Tibial nerve (tissue), 4 donors: ENCODE results near the gene AKT3. TPM values are rescaled to one million over a fixed set of nuclear protein-coding genes. Genes with fewer than 3 reads are reported as not detected.

Experiments
- DNase-seq, 2 donors: peaks; one replicate each; pipeline ENCODE4 v3.0.0-alpha.2; 2019; ENCODE audit warnings: low spot score in 2 of 2
- H3K27ac ChIP-seq, 4 donors: fragments of 200-600 bp; sonication (generic) in 3 of 4; one replicate each; pipeline ENCODE4 v1.5.1; 2017 to 2019; ENCODE audit warnings: mild to moderate bottlenecking in 1 of 4
- H3K27me3 ChIP-seq, 2 donors: fragments of 200-600 bp; sonication (generic) in 1 of 2; one replicate each; pipeline versions ENCODE4 v1.5.1 to v1.6.0; 2017 to 2019
- H3K36me3 ChIP-seq, 3 donors: fragments of 200-600 bp; sonication (generic); one replicate each; pipeline ENCODE4 v1.5.1; 2018 to 2019
- H3K4me1 ChIP-seq, 4 donors: fragments of 200-600 bp; sonication (generic) in 3 of 4; one replicate each; pipeline ENCODE4 v1.5.1; 2017 to 2019
- H3K4me3 ChIP-seq, 4 donors: fragments of 200-600 bp; sonication (generic) in 3 of 4; one replicate each; pipeline ENCODE4 v1.5.1; 2017 to 2019; ENCODE audit warnings: mild to moderate bottlenecking in 1 of 4, moderate library complexity in 1 of 4
- H3K9me3 ChIP-seq, 4 donors: fragments of 200-600 bp; sonication (generic) in 3 of 4; one replicate each; pipeline ENCODE4 v1.5.1; 2017 to 2019
- EP300 ChIP-seq, 2 donors: sonication (generic); formaldehyde crosslinking; IDR thresholded peaks; one replicate each; pipeline ENCODE4 v1.6.1; 2017; ENCODE audit warnings: antibody characterized with exemption in 2 of 2, mild to moderate bottlenecking in 1 of 2
- POLR2A ChIP-seq, 2 donors: fragments of 450-650 bp; IDR thresholded peaks; one replicate each; pipeline ENCODE4 v1.6.1; 2017; ENCODE audit warnings: antibody characterized with exemption in 2 of 2, mild to moderate bottlenecking in 2 of 2, moderate library complexity in 2 of 2
- WGBS, 2 donors: methylation state at CpG; one replicate each; pipeline ENCODE4 v1.1.5; 2018; 5-methylcytosine and 5-hydroxymethylcytosine counted together
- total RNA-seq, 4 donors: library from RNA; depleted of rRNA; stranded (reverse); fragments of >200 nt; gene quantifications; one replicate each; pipeline ENCODE4 v1.1.0, GENCODE V29; 2016
- TF ChIP-seq, protein P1 (sequence below), 5 experiments: fragments of 200-600 bp in 3 of 5; fragments of 450-650 bp in 2 of 5; sonication (generic) in 3 of 5; IDR thresholded peaks; one replicate each; pipeline ENCODE4 v1.5.1; 2016 to 2019; ENCODE audit warnings: antibody characterized with exemption in 5 of 5, mild to moderate bottlenecking in 3 of 5, moderate library complexity in 2 of 5

The AKT3 gene
- total RNA-seq, 4 donors from 2014 or later: 58.8 to 76.0 (median 69.2) TPM

DNA sequence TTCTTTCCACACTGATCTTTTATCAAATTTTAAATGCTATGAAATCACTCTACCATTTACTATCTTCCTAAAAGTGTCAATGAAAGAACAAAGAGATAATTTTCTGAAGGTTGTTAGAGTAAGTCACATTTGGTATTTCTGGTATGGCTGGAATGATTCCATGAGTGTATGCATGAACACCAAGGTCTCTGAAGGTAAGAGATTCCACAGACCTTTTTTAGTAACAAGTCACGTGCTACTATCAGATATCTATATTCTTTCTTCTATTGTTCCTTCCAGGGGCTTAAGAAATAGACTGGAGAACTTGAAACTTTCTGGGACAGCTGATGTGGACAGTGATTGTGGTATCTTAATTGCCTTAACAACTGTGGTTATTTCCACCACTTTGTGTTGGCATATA, 329.2 kb downstream of the AKT3 start:
- TF ChIP-seq EP300 (IDR thresholded peaks at IDR 0.05) (no peak), POLR2A (IDR thresholded peaks at IDR 0.05) (no peak)
- TF ChIP-seq, protein P1, sequence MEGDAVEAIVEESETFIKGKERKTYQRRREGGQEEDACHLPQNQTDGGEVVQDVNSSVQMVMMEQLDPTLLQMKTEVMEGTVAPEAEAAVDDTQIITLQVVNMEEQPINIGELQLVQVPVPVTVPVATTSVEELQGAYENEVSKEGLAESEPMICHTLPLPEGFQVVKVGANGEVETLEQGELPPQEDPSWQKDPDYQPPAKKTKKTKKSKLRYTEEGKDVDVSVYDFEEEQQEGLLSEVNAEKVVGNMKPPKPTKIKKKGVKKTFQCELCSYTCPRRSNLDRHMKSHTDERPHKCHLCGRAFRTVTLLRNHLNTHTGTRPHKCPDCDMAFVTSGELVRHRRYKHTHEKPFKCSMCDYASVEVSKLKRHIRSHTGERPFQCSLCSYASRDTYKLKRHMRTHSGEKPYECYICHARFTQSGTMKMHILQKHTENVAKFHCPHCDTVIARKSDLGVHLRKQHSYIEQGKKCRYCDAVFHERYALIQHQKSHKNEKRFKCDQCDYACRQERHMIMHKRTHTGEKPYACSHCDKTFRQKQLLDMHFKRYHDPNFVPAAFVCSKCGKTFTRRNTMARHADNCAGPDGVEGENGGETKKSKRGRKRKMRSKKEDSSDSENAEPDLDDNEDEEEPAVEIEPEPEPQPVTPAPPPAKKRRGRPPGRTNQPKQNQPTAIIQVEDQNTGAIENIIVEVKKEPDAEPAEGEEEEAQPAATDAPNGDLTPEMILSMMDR (IDR thresholded peaks at IDR 0.05): no peak
- Histone ChIP-seq H3K27ac (no peak overlapping the region), H3K4me1 (peaks cover 0 to 12% (median 0%) of the 10 kb centered on the region in 4 donors), H3K9me3 (peaks cover 0 to 11% (median 2%) of the 10 kb centered on the region in 4 donors), H3K36me3 (peaks cover 0 to 14% (median 0%) of the 10 kb centered on the region in 3 donors), H3K27me3 (no peaks in the 10 kb centered on the region), H3K4me3 (no peak overlapping the region)
- 75 to 79% methylated on average over 1 of the region's 1 CpG for WGBS, 2 donors
- no peak for DNase-seq

DNA sequence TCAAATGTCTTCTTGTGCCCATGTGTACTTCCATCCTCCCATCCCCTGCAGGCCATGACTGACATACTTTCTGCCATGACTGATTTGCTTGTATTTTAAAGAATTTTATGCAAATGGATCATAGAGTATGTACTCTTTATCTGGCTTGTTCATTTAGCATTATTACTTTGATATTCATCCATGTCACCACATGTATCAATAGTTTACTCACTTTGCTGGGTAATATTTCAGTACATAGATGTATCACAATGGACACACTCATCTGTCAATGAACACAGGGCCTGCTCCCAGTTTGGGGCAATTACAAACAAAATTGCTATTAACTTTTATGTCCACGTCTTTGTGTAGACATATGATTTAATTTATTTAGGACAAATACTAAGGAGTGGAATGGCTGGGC, 335.1 kb downstream of the AKT3 start:
- 58 to 75% methylated on average over 1 of the region's 1 CpG for WGBS, 2 donors
- Histone ChIP-seq H3K4me1 (peaks cover 0 to 5% (median 0%) of the 10 kb centered on the region in 4 donors), H3K36me3 (peaks cover 0 to 38% (median 0%) of the 10 kb centered on the region in 3 donors), H3K9me3 (peaks cover 0 to 11% (median 2%) of the 10 kb centered on the region in 4 donors), H3K4me3 (no peak overlapping the region), H3K27ac (no peak overlapping the region), H3K27me3 (no peaks in the 10 kb centered on the region)
- TF ChIP-seq POLR2A (IDR thresholded peaks at IDR 0.05) (no peak), EP300 (IDR thresholded peaks at IDR 0.05) (no peak)
- TF ChIP-seq, protein P1 (IDR thresholded peaks at IDR 0.05): no peak
- DNase-seq: no peak

DNA sequence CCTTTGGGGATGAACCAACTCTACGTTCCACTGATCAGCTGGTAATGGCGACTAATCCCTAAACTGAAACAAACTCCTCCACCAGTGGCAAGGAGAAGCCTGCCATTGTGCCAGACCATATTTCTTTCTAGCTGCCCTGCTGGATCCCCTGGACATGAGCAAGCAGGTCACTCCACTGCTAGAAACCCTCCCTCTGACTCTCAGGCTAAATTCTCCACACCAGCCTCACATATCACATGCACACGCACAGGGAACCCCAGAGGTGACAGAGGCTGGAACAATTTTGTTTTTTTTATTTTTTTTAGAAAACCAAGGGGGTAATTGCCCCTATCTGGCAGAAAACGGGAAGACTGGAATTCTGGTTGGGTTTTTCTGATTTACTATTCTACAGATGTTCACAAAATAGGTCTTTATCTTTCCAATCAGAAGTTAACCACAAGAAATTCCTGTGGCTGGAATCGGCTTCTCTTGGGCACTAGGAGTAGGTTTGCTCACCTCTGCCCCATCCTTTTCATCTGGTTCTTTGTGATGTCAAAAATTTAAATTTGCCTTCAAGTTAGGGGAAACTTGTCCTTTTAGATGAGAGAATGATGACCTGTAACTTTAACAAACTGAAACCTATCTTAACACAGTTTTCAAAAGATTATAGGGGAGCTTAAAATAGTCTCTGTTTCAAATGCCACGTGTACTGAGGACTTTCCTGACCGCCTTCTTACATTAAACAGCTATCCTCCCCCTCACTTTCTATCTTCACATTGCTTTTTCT, 336.1 kb downstream of the AKT3 start:
- no peak for DNase-seq
- H3K4me1 ChIP-seq: no peaks in the 10 kb centered on the region
- H3K36me3 ChIP-seq: peaks cover 0 to 46% (median 0%) of the 10 kb centered on the region in 3 donors
- TF ChIP-seq, protein P1 (IDR thresholded peaks at IDR 0.05): no peak
- TF ChIP-seq EP300 (IDR thresholded peaks at IDR 0.05): no peak
- no peak for TF ChIP-seq POLR2A (IDR thresholded peaks at IDR 0.05)
- 76 to 77% methylated on average over 7 of the region's 7 CpGs for WGBS, 2 donors
- no peaks in the 10 kb centered on the region for H3K27me3 ChIP-seq
- peaks cover 0 to 11% (median 2%) of the 10 kb centered on the region in 4 donors for H3K9me3 ChIP-seq
- no peak overlapping the region for H3K4me3 ChIP-seq
- no peak overlapping the region for H3K27ac ChIP-seq

DNA sequence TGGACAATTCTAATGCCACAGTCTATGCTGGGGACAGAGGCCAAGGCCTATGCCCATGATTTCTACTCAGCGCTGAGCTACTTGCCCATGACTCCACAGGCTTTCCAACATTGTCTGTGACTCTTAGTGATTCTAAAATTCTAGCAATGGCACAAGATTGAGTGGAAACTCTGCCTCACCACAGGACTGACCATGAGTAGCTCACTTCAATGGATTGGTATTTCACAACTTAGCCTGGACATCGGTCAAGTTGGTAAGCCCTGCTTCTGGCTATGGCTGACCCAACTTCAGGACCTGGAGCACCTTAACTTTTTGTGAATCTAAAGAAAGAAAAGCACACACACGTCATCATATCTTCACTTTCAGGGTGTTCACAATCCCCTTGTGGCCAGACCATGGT, 339.1 kb downstream of the AKT3 start:
- DNase-seq: no peak
- TF ChIP-seq EP300 (IDR thresholded peaks at IDR 0.05) (no peak), POLR2A (IDR thresholded peaks at IDR 0.05) (no peak)
- TF ChIP-seq, protein P1 (IDR thresholded peaks at IDR 0.05): no peak
- peaks cover 0 to 57% (median 0%) of the 10 kb centered on the region in 3 donors for H3K36me3 ChIP-seq
- WGBS, 2 donors: 86 to 97% methylated on average over 3 of the region's 3 CpGs
- no peak overlapping the region for H3K27ac ChIP-seq
- no peaks in the 10 kb centered on the region for H3K27me3 ChIP-seq
- no peaks in the 10 kb centered on the region for H3K9me3 ChIP-seq
- H3K4me1 ChIP-seq: no peaks in the 10 kb centered on the region
- H3K4me3 ChIP-seq: no peak overlapping the region

DNA sequence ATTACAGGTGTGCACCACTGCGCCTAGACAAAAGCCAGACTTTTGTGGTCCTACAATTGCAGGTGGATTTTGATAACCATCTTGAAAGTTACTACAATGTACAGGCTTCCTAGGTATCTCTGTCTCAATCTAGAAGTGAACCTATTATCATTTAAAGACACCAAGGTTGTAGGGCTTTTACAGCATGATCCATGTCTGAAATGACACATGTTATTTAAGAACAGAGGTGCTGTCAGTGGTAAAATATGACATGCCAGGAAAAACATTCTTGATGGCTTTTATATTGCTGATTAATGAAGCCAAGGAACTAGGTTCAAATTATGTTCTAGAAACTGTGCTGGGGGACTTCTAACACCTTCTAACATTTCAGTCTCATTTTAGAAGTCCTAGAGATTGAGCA, 341.1 kb downstream of the AKT3 start:
- H3K36me3 ChIP-seq: peaks cover 0 to 74% (median 0%) of the 10 kb centered on the region in 3 donors
- no peak for DNase-seq
- no peaks in the 10 kb centered on the region for H3K4me1 ChIP-seq
- no peak overlapping the region for H3K4me3 ChIP-seq
- WGBS, 2 donors: 90 to 100% methylated on average over 1 of the region's 1 CpG
- no peaks in the 10 kb centered on the region for H3K9me3 ChIP-seq
- H3K27me3 ChIP-seq: no peaks in the 10 kb centered on the region
- no peak overlapping the region for H3K27ac ChIP-seq
- TF ChIP-seq, protein P1 (IDR thresholded peaks at IDR 0.05): no peak
- no peak for TF ChIP-seq EP300 (IDR thresholded peaks at IDR 0.05)
- no peak for TF ChIP-seq POLR2A (IDR thresholded peaks at IDR 0.05)
